Measurements from ENCODE around the gene MEX3B. TPM values are rescaled to one million over a fixed set of nuclear protein-coding genes. Genes with fewer than 3 reads are reported as not detected.
A peak's percentile ranks its signal among the peaks of the same experiment; 100 is the strongest.

The MEX3B gene
- total and polyA plus RNA-seq, 9 donors, result 2.4 to 8.1 (median 5.2) TPM

DNA sequence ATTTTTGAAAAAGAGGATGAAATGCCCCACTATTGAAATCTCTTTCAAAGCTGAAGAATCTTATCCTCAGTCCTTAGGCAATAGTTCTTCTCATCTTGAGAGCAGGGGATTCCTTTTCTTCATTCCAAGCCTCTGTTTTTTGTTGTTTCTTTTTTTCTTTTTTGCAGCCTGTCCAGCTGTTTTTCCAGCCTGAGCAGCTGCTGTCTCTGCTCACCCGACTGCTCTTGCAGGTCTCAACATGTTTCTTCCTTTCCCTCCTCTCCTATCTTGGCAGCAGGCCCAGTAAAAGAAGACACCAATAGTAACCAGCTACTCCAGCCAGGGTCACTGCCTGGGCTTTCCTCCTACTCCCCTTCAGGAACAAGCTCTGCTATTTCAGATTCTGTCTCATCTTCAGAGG, 23.8 kb downstream of the MEX3B start:
- no peaks in the 10 kb centered on the region for H3K27me3 ChIP-seq
- peaks cover 8% of the 10 kb centered on the region for H3K4me1 ChIP-seq (ENCODE audit: insufficient read depth)
- H3K27ac ChIP-seq, result no peak overlapping the region
- H3K9me3 ChIP-seq, result no peaks in the 10 kb centered on the region
- DNase-seq, result peak; percentile 57 to 67 (median 64)
- TF ChIP-seq, protein P1, sequence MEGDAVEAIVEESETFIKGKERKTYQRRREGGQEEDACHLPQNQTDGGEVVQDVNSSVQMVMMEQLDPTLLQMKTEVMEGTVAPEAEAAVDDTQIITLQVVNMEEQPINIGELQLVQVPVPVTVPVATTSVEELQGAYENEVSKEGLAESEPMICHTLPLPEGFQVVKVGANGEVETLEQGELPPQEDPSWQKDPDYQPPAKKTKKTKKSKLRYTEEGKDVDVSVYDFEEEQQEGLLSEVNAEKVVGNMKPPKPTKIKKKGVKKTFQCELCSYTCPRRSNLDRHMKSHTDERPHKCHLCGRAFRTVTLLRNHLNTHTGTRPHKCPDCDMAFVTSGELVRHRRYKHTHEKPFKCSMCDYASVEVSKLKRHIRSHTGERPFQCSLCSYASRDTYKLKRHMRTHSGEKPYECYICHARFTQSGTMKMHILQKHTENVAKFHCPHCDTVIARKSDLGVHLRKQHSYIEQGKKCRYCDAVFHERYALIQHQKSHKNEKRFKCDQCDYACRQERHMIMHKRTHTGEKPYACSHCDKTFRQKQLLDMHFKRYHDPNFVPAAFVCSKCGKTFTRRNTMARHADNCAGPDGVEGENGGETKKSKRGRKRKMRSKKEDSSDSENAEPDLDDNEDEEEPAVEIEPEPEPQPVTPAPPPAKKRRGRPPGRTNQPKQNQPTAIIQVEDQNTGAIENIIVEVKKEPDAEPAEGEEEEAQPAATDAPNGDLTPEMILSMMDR (IDR thresholded peaks at IDR 0.05), result no peak
- TF ChIP-seq EP300 (IDR thresholded peaks at IDR 0.05) (no peak), POLR2A (IDR thresholded peaks at IDR 0.05) (no peak)
- no peaks in the 10 kb centered on the region for H3K36me3 ChIP-seq
- no peak overlapping the region for H3K4me3 ChIP-seq
- WGBS, 3 donors, result 0% methylated on average over 1 of the region's 1 CpG
- intact Hi-C loops (cut with DNase I), result no loop called here

- no peaks in the 10 kb centered on the region for H3K36me3 ChIP-seq
- H3K27ac ChIP-seq, result no peak overlapping the region
- intact Hi-C loops (cut with DNase I), result no loop called here
- WGBS, 3 donors, result 31 to 37% (median 33%) methylated on average over 3 of the region's 3 CpGs
- H3K4me3 ChIP-seq, result no peak overlapping the region
- no peaks in the 10 kb centered on the region for H3K27me3 ChIP-seq
- H3K4me1 ChIP-seq (ENCODE audit: insufficient read depth), result peaks cover 8% of the 10 kb centered on the region
- H3K9me3 ChIP-seq, result no peaks in the 10 kb centered on the region
- no peak for TF ChIP-seq POLR2A (IDR thresholded peaks at IDR 0.05)
- TF ChIP-seq, protein P1 (IDR thresholded peaks at IDR 0.05), result no peak
- TF ChIP-seq EP300 (IDR thresholded peaks at IDR 0.05), result no peak
- DNase-seq, result no peak
Measured at GRCh38 chr15:82020625-82021394, 25.0 kb downstream of the MEX3B start.

DNA sequence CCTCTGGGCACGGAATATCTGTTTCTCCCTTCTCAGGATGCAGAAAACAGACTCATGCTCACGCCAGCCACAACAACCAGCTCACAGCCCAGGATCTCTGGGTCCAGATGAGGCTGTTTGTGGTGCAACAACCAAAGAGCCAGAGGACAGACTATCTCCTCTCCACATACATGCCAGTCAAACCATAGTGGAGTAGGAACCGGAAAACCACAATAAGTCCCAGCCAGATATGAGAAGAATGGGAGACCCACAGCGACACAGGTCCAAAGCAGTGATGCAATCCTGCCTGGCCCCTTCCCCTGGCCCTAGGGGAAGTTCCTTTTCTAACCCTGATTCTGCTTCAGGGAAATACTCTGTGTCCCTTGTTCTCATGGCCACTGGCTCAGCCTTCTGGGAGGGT, 27.6 kb downstream of the MEX3B start:
- Histone ChIP-seq H3K27ac (no peak overlapping the region), H3K9me3 (no peaks in the 10 kb centered on the region), H3K4me1 (ENCODE audit: insufficient read depth) (peaks cover 8% of the 10 kb centered on the region), H3K4me3 (no peak overlapping the region), H3K36me3 (no peaks in the 10 kb centered on the region), H3K27me3 (no peaks in the 10 kb centered on the region)
- intact Hi-C loops (cut with DNase I), result no loop called here
- TF ChIP-seq, protein P1 (IDR thresholded peaks at IDR 0.05), result no peak
- TF ChIP-seq POLR2A (IDR thresholded peaks at IDR 0.05) (no peak), EP300 (IDR thresholded peaks at IDR 0.05) (no peak)
- WGBS, 3 donors, result 90 to 92% (median 91%) methylated on average over 4 of the region's 4 CpGs
- no peak for DNase-seq

DNA sequence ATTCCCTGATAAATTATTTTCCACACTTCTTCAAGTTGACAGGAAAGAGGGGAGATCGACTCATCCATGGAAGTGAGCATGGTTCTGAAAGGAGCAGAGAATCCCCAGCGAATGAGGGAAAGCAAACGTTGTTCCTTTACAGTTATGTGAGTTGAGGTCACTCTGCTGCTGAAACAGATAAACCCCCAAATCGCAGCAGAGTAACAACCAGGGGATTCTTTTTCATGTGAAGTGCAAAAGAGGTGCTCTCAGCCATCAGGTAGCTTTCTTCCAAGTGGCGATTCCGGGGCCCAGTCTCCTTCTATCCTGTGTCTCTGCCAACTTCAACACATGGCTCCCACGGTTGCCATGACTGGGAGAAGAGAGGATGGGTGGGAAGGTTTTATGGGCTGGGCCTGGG, 28.2 kb downstream of the MEX3B start:
- no peak overlapping the region for H3K4me3 ChIP-seq
- no peak for TF ChIP-seq EP300 (IDR thresholded peaks at IDR 0.05)
- TF ChIP-seq, protein P1 (IDR thresholded peaks at IDR 0.05), result no peak
- H3K4me1 ChIP-seq (ENCODE audit: insufficient read depth), result peaks cover 8% of the 10 kb centered on the region
- no peak for DNase-seq
- no peaks in the 10 kb centered on the region for H3K27me3 ChIP-seq
- intact Hi-C loops (cut with DNase I), result no loop called here
- H3K36me3 ChIP-seq, result no peaks in the 10 kb centered on the region
- WGBS, 3 donors, result 82 to 86% (median 83%) methylated on average over 7 of the region's 7 CpGs
- no peaks in the 10 kb centered on the region for H3K9me3 ChIP-seq
- H3K27ac ChIP-seq, result no peak overlapping the region
